GM19324 (cell line): ENCODE data around the gene CLDN10.

Experiments used
- ATAC-seq: cut with Tn5 transposase; IDR thresholded peaks from one replicate; pipeline ENCODE4 v1.9.1; 2021; ENCODE audit warnings: mild to moderate bottlenecking, moderate library complexity; ENCODE audit not compliant: unreplicated experiment, low FRiP score

The CLDN10 gene

DNA sequence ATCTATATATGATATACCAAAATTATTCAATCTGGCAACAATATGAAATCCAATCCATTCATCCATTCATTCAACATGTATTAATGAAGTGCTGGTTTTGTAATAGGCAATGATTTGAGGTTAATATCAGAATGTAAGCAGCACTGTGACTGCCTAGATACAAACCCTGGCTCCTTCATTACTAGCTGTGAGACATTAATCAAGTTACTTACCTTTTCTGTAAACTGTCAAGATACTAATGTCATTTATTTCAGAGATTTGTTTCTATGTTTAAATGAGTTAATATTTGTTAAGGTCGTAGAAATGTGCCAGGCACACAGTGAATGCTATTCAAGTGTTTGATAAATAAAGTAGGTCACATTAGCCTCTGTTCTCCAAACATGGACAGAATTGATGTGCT lies 40.9 kb downstream of the CLDN10 start:
- no peak for ATAC-seq

- ATAC-seq = no peak
These were observed 44.2 kb downstream of the CLDN10 start for GRCh38 chr13:95596701-95597100.

DNA sequence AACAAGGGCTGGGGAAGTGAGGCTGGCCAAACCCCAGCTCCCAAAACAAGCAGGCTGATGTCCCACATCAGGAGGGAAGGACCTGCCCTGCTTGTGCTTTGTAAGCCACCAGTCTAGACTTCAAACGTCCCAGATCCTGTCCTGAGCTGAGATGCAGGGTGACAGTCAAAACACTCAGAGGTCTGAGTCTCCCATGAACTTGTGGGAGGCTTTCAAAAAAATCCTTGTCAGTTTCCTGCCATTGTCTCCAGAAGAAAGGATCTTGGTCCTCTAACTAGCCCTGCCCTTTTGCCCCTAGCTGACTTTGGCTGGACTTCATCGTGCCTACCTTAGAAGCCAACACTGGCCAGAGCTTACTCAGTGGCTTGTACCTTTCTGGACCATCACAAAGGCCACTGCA lies 48.7 kb downstream of the CLDN10 start:
- ATAC-seq = no peak

DNA sequence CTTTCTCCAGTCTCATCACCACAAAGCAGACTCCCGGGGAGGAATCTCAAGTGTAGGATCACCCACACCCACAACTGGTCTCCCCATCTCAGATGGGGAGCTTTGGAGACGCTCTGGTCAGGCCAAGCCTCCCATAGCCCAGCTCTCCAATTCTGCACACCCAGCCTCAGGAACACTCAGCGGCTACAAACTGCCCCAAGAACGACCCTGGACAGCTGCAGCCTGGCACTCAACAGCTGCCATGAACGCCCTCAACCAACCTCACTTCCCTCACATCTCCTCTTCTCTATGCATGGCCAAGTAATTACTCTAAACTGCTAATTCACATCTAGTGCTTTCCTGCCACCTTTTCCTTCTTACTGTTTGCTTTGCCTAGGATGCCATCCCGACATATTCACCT lies 49.4 kb downstream of the CLDN10 start:
- ATAC-seq = no peak

DNA sequence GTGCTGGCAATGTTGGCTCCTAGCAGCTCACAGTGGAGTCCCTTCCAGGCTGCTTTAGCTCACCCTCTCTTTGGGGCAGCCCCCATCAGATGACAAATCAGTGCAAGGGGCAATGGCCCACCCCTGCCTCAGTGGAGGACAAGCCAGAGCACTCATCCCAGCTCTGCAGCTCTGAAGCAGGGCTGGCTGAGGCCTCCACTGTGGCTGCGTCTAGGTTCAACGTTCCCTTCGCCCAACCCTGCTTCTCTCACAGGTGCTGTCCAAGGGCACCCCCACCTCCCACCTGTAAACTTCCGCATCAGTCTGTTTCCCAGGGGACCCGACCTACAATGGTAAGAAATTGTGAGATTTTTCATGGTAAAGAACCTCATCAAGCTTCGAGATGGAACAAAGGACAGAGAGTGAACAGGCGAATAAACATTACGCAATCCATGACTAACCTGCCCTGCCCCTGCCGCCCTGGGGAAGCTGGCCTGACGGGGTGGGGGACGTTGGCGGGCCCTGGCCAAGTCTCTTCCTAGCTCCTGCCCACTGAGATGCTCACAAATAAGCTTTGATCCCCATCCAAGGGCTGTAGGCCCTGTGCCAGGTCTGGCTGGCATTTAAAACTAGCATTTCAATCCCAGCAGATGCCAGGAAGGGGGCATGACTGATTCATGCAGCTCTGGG lies 51.5 kb downstream of the CLDN10 start:
- ATAC-seq = no peak

GRCh38 chr13:95604556-95604915 lies 52.0 kb downstream of the CLDN10 start:
- no peak for ATAC-seq

DNA sequence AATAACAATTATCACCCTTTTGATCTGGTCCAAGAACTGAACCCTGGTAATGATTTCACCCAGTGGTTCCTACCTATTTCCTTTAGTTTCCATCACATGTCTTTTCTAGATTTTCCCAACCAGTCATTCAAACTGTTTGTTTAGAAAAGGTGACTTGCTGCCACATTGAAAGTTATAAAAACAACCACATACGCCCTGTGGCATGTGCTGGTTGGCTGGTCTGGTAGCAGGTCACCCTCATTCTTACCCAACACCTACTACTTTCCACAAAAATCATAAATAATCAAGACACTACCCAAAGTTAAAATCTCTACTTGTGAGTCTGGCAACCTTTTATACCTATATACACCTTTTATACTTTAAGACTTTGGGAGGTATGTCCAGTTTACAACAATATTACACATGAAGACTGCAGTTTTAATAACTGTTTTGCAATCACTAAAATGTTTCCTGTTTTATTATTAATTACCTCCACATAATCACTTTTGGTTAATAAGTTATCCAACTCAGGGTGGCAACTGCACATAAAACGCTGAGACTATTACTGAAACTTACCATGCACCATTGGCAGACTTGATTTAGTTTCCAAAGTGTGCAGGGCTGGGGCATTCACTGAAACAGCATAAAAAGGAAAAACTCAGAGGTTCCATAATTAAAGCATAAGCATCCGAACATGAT lies 53.1 kb downstream of the CLDN10 start:
- no peak for ATAC-seq

DNA sequence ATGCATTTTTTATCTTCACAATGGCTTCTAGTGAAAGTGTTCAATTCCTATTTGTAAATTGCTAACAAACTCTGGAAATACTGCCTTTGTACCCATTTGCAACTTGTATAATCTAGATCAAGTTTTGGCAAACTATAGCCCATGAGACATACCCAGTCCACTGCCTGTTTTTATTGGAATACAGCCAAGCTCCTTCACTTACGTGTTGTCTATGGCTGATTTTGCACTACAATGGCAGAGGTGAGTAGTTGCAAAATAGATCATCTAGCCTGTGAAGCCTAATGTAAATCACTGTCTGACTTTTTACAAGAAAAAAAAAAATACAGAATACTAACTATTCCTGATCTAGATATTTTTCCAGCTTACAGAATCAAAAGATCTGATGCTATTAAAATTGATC lies 54.8 kb downstream of the CLDN10 start:
- ATAC-seq = no peak

DNA sequence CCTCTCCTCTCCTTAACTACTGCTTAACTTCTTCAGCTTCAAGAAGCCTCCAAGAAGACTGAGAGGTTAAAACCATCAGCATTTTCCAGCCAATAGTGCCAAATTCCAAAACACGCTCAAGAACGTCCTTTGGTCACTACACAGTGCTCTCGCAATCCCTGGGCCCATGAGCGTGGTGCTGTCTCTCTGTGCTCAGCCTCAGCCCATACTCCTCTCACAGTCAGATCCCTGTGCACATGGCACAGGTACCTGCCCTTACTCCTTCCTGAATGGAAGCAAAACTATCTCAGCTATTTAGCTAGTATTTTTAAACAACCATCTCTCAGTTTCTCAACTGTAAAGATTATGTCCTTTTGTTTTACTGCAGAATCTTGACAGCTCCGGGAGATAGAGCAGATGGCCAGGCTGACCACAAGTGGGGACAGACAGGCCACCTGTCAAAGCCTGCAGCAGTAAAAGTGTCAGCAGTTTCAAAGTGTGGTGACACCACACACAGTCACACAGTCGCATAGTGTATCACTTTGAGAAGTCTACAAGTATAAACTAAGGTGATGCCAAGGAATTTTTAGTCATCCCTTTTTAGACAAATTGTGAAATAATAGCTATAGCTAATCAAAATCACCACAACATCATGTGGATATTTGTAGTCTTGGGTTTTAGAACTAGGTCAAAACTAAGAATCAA lies 56.3 kb downstream of the CLDN10 start:
- no peak for ATAC-seq

DNA sequence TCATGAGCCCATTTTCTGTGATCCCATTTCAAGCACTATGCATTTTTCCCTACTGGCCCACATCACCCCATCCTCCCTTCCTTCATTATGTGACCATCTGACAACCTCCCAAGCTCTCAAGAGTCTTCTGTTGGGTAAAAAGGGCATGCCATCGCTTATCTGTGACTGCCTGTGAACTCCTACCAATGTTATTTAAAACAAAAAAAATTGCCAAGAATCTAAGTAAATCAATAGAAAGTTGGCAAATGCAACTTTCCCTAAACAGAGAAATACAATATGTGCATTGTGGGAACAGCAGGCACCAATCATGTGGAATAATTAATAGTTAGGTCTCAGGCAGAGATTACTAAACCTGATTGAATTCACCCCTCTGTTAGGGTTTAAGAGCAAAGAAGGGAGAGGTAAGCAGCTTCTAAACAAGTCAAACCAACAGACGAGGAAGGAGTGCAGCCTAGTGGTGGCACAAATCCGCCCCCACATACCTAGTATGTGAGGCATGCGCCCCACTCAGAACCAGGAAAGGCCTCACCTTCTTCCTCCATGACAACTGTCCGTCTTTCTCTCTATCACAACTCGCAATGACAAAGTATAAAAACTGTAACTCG lies 62.2 kb downstream of the CLDN10 start:
- no peak for ATAC-seq

DNA sequence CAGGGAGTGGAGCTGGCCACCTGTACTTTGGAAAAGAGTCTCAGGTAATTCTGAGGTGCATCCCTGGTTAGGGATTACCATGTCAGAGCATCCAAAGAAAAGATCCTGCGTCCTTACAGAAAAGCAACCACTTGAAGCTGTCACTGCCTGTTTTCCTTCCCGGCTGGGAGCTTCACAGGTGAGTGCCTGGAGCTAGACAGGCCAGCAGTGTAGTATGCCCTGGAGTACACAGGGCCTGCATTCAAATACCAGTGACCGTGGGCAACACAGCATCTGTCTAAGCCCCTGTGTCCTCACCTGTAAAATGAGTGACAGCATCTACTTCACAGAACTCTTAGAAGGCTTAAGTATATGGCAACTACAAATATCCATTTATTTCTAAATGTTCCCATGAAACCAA lies 63.0 kb downstream of the CLDN10 start:
- no peak for ATAC-seq

GRCh38 chr13:95620030-95620824 lies 67.7 kb downstream of the CLDN10 start:
- ATAC-seq = no peak

DNA sequence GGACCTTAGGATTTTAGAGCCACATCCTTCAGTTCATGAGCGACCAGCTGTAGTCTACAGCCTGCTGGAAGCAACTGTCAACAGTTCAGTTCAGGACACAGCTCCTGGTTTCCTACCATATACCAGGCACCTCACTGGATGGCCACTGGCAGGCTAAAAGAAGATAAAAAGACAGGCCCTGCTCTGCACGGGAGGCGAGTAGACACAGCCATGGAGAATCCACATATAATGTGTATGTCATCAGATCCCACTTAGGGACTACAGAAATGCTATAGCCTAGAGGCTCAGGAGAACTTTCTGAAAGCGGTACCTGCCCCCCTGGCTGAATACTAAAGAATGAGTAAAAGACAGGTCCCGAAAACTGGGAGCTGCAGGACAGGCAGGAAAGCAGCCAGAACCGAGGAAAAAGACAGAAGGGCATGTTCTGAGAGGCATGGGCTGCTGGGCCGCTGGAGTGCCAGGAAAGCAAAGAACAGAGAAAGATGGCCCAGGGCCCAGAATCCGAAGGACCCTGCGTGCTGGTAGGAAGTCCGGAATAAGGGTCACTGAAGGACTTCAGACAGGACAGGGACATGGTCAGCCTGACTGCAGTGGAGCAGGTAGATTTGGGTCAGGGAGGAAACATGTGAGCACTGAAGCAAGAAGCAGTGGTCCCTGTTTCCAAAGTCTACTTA lies 68.4 kb downstream of the CLDN10 start:
- no peak for ATAC-seq

- ATAC-seq = no peak
These were observed 70.6 kb downstream of the CLDN10 start for GRCh38 chr13:95623141-95623540.

GRCh38 chr13:95624020-95624419 lies 71.5 kb downstream of the CLDN10 start:
- no peak for ATAC-seq

GRCh38 chr13:95626768-95627167 lies 74.2 kb downstream of the CLDN10 start:
- no peak for ATAC-seq

GRCh38 chr13:95627590-95627989 lies 75.1 kb downstream of the CLDN10 start:
- no peak for ATAC-seq

DNA sequence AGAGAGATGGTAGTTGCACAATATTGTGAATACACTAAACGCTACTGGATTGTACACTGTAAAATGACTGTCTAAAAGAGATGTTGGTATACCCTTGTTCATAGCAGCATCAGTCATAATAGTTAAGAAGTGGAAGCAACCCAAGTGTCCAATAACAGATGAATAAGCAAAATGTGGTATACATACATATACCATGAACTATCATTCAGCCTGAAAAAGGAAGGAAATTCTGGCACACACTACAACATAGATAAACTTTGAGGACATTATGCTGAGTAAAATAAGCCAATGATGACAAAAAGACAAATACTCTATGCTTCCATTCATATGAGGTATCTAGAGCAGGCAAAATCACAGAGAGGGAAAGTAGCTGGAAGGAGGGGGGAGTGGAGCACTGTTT lies 76.0 kb downstream of the CLDN10 start:
- no peak for ATAC-seq

- ATAC-seq = no peak
These were observed 76.6 kb downstream of the CLDN10 start for GRCh38 chr13:95629071-95629470.
